DOHH2 (cell line): Measurements from ENCODE around the gene CLK4.

ENCODE experiments used
- H3F3A ChIP-seq: fragments of 200-600 bp; sonication (generic), shearing (Covaris generic); 2 replicates; pipeline ENCODE4 v1.6.0; 2016; ENCODE audit warnings: antibody characterized with exemption, mild to moderate bottlenecking; ENCODE audit not compliant: control insufficient read depth, insufficient read depth
- H3K27ac ChIP-seq: fragments of 200-600 bp; sonication (generic); 2 replicates; pipeline ENCODE4 v1.5.1; 2014; ENCODE audit warnings: low read depth, mild to moderate bottlenecking, low read length, moderate library complexity
- H3K27me3 ChIP-seq: fragments of 200-600 bp; sonication (generic); 2 replicates; pipeline ENCODE4 v1.6.1; 2014; ENCODE audit warnings: mild to moderate bottlenecking, low read length, mixed read lengths; ENCODE audit not compliant: control insufficient read depth
- H3K36me3 ChIP-seq: fragments of 200-600 bp; sonication (generic); 2 replicates; pipeline ENCODE4 v1.6.1; 2014; ENCODE audit warnings: mild to moderate bottlenecking, low read length, moderate library complexity, mixed read lengths; ENCODE audit not compliant: control insufficient read depth
- H3K4me1 ChIP-seq: fragments of 200-600 bp; sonication (generic); 2 replicates; pipeline ENCODE4 v1.6.1; 2014; ENCODE audit warnings: mild to moderate bottlenecking, low read length, mixed read lengths; ENCODE audit not compliant: control insufficient read depth
- H3K4me2 ChIP-seq: fragments of 200-600 bp; sonication (generic); 2 replicates; pipeline ENCODE4 v1.6.0; 2014; ENCODE audit warnings: mild to moderate bottlenecking, low read length, moderate library complexity
- H3K4me3 ChIP-seq: fragments of 200-600 bp; sonication (generic); 2 replicates; pipeline ENCODE4 v1.5.1; 2014; ENCODE audit warnings: mild to moderate bottlenecking, low read length, mixed read lengths
- H3K79me2 ChIP-seq: fragments of 200-600 bp; sonication (generic); 2 replicates; pipeline ENCODE4 v1.6.1; 2014; ENCODE audit warnings: mild to moderate bottlenecking, low read length, mixed read lengths; ENCODE audit not compliant: control insufficient read depth
- H3K9me2 ChIP-seq: fragments of 200-600 bp; sonication (generic); replicated peaks from 2 replicates; pipeline ENCODE4 v1.6.1; 2014; ENCODE audit warnings: mild to moderate bottlenecking, low read length, mixed read lengths; ENCODE audit not compliant: control insufficient read depth
- H3K9me3 ChIP-seq: fragments of 200-600 bp; sonication (generic); 2 replicates; pipeline ENCODE4 v1.6.1; 2014; ENCODE audit warnings: antibody characterized with exemption, low read length, mixed read lengths; ENCODE audit not compliant: control insufficient read depth, insufficient read depth
- H4K20me1 ChIP-seq: fragments of 200-600 bp; sonication (generic); 2 replicates; pipeline ENCODE4 v1.6.0; 2014; ENCODE audit warnings: low read depth, mild to moderate bottlenecking, antibody characterized with exemption, low read length, moderate library complexity; ENCODE audit not compliant: control insufficient read depth, insufficient read depth
- EZH2phosphoT487 ChIP-seq: fragments of 200-600 bp; sonication (generic); IDR thresholded peaks from 2 replicates; pipeline ENCODE4 v1.6.1; 2017; ENCODE audit warnings: borderline replicate concordance, mild to moderate bottlenecking, antibody characterized with exemption, low read length, moderate library complexity, mixed read lengths
- TF ChIP-seq, protein P1 (sequence below): fragments of 200-600 bp; sonication (generic); IDR thresholded peaks from one replicate; pipeline ENCODE4 v1.5.1; 2014; ENCODE audit warnings: antibody characterized with exemption, mild to moderate bottlenecking, low read depth, low read length; ENCODE audit not compliant: poor library complexity, severe bottlenecking

The CLK4 gene

DNA sequence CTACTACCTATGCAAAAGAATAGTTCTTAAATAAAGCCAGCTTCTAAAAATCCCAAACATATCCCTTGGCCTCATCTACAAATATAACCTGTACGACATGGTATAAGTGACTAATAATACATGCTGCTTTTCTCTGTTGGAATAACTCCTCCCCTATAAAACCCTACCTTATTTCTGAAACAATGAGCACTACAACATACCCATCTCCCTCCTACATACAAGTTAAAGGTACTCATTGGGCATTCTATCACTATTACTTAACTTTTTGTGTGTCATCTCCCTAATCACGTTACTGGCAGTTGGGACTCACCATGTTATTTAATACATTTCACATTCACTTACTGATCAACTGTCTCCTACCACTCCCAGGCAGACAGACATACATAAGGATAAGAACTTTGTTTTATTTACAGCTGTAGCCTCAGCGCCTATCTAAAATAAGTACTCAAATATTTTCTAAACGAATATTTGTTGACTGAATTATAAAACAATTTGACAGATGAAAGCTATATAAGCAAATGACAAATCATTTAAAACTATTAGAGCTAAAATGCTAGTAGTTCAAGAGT lies 4.1 kb downstream of the CLK4 start:
- no peaks in the 10 kb centered on the region for H3K27me3 ChIP-seq
- peaks cover 20% of the 10 kb centered on the region for H3K4me1 ChIP-seq
- no peak overlapping the region for H3K27ac ChIP-seq
- TF ChIP-seq EZH2phosphoT487: no peak
- TF ChIP-seq, protein P1, sequence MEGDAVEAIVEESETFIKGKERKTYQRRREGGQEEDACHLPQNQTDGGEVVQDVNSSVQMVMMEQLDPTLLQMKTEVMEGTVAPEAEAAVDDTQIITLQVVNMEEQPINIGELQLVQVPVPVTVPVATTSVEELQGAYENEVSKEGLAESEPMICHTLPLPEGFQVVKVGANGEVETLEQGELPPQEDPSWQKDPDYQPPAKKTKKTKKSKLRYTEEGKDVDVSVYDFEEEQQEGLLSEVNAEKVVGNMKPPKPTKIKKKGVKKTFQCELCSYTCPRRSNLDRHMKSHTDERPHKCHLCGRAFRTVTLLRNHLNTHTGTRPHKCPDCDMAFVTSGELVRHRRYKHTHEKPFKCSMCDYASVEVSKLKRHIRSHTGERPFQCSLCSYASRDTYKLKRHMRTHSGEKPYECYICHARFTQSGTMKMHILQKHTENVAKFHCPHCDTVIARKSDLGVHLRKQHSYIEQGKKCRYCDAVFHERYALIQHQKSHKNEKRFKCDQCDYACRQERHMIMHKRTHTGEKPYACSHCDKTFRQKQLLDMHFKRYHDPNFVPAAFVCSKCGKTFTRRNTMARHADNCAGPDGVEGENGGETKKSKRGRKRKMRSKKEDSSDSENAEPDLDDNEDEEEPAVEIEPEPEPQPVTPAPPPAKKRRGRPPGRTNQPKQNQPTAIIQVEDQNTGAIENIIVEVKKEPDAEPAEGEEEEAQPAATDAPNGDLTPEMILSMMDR: no peak
- no peaks in the 10 kb centered on the region for H3K9me2 ChIP-seq
- H3K36me3 ChIP-seq: peaks cover 78% of the 10 kb centered on the region
- peaks cover 2% of the 10 kb centered on the region; the same call in 1 of the 2 replicates for H3K9me3 ChIP-seq
- H3K4me3 ChIP-seq: no peak overlapping the region
- no peaks in the 10 kb centered on the region for H3F3A ChIP-seq
- H3K4me2 ChIP-seq: no peak overlapping the region
- H3K79me2 ChIP-seq: peaks cover 73% of the 10 kb centered on the region
- H4K20me1 ChIP-seq: peaks cover 4% of the 10 kb centered on the region; the same call in 1 of the 2 replicates

DNA sequence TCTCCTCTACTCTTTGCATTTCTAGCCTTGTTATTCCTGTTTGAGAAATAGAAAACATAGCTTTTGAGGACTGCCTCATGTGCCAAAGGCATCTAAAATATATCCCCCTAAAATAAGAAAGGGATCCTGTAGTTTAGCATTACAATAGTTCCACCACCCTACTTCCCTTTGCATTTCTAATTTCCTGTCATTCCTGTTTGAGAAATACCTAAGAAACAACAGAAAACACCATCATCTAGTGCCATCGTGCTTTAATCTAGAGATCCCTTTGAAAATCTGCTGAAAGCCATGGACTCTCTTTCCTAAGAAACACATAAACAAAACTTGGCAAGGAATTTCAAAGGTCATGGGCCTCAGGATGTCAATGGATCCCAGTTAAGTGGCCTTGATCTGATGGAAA lies 7.5 kb downstream of the CLK4 start:
- Histone ChIP-seq H3K36me3 (peaks cover 95% of the 10 kb centered on the region), H3K4me2 (no peak overlapping the region), H3K4me1 (peaks cover 7% of the 10 kb centered on the region), H4K20me1 (no peaks in the 10 kb centered on the region; the same call in 1 of the 2 replicates), H3K9me3 (no peaks in the 10 kb centered on the region), H3K27me3 (no peaks in the 10 kb centered on the region), H3K9me2 (no peaks in the 10 kb centered on the region), H3F3A (no peaks in the 10 kb centered on the region), H3K4me3 (no peak overlapping the region), H3K79me2 (peaks cover 48% of the 10 kb centered on the region), H3K27ac (no peak overlapping the region)
- TF ChIP-seq, protein P1: no peak
- TF ChIP-seq EZH2phosphoT487: no peak

DNA sequence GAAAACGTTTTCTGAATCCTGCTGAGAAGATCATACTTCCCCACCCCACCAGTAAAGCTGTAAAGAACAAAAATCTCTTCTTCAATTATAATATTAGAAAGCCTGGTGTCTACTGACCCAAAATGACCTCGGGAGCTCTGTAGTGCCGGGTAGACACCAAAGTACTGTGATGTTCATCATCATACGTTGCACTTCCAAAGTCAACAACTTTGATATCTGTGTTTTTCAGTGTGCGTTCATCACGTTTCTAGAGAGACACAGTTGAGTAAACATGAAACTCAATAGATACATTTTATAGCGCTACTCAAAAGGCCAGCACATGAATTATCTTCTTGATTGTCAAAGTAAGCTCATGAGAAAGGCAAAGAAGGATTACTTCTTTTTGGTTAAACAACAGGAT lies 14.6 kb downstream of the CLK4 start:
- Histone ChIP-seq H3K9me2 (no peaks in the 10 kb centered on the region), H3K27ac (no peak overlapping the region), H3K4me2 (no peak overlapping the region), H3K4me1 (no peaks in the 10 kb centered on the region), H3K4me3 (no peak overlapping the region), H3K27me3 (no peaks in the 10 kb centered on the region), H3K9me3 (no peaks in the 10 kb centered on the region), H3F3A (no peaks in the 10 kb centered on the region), H3K36me3 (peaks cover 90% of the 10 kb centered on the region), H4K20me1 (no peaks in the 10 kb centered on the region; the same call in 1 of the 2 replicates), H3K79me2 (0 out of 2 replicates have a peak, but pooled peaks cover 2% of the 10 kb centered on the region)
- TF ChIP-seq, protein P1: no peak
- TF ChIP-seq EZH2phosphoT487: no peak
